A549 treated with CORT108297 at 1 μM for 4 hours (cell line): ENCODE results near the gene ARVCF. TPM values are rescaled to one million over a fixed set of nuclear protein-coding genes. Genes with fewer than 3 reads are reported as not detected.

Experiments used
- total RNA-seq: library from RNA; stranded (reverse); fragments of 200-300 nt; extraction: Qiagen RNA extraction; gene quantifications from 5 replicates; pipeline ENCODE4 v1.2.3, GENCODE V29; 2022

Gene ARVCF, protein sequence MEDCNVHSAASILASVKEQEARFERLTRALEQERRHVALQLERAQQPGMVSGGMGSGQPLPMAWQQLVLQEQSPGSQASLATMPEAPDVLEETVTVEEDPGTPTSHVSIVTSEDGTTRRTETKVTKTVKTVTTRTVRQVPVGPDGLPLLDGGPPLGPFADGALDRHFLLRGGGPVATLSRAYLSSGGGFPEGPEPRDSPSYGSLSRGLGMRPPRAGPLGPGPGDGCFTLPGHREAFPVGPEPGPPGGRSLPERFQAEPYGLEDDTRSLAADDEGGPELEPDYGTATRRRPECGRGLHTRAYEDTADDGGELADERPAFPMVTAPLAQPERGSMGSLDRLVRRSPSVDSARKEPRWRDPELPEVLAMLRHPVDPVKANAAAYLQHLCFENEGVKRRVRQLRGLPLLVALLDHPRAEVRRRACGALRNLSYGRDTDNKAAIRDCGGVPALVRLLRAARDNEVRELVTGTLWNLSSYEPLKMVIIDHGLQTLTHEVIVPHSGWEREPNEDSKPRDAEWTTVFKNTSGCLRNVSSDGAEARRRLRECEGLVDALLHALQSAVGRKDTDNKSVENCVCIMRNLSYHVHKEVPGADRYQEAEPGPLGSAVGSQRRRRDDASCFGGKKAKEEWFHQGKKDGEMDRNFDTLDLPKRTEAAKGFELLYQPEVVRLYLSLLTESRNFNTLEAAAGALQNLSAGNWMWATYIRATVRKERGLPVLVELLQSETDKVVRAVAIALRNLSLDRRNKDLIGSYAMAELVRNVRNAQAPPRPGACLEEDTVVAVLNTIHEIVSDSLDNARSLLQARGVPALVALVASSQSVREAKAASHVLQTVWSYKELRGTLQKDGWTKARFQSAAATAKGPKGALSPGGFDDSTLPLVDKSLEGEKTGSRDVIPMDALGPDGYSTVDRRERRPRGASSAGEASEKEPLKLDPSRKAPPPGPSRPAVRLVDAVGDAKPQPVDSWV
- 2.2 to 3.2 TPM (median 2.7 TPM) in 5 replicates for total RNA-seq

DNA sequence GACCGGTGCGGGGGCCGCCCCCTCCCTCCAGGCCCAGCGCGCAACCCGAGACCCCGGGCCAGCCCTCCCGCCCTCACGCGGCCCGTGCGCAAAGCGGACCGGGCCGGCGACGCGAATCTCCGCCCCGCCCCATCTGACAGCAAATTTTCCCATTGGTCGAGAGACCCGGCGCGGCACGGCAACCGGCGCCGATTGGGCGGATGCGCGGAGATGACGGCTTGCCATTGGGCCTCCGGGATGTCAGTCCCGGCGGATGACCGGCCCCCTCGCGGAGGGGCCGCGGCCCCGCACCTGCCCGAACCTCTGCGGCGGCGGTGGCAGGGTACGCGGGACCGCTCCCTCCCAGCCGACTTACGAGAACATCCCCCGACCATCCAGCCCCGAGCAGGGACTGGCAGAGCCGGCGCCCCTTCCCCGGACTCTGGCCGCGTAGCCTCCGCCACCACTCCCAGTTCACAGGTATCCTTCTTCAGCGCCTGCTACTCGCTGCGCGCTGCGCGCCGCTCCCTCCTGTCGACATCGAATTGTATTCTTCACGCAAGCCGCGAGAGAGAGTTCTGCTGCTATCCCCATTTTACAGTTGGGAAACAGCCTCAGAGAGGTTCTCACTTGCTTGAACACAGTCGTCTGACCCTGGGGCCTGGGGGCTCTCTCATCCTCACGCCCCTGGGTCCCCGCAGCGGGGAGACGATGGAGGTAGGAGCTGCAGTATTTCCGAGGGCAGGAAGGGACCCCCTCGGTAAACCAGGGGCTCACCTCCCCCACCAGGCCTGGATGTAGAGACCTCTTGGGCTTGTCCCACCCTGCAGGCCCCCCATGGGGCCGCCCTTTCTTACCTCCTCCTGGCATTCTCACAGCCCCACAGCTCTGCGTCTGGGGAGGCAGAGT, at the start of gene ARVCF:
Gene ARVCF (minus strand): TSS at position 90 of the 888 bp plus-strand sequence. CDS start 26,029 bp downstream, outside the sequence.

DNA sequence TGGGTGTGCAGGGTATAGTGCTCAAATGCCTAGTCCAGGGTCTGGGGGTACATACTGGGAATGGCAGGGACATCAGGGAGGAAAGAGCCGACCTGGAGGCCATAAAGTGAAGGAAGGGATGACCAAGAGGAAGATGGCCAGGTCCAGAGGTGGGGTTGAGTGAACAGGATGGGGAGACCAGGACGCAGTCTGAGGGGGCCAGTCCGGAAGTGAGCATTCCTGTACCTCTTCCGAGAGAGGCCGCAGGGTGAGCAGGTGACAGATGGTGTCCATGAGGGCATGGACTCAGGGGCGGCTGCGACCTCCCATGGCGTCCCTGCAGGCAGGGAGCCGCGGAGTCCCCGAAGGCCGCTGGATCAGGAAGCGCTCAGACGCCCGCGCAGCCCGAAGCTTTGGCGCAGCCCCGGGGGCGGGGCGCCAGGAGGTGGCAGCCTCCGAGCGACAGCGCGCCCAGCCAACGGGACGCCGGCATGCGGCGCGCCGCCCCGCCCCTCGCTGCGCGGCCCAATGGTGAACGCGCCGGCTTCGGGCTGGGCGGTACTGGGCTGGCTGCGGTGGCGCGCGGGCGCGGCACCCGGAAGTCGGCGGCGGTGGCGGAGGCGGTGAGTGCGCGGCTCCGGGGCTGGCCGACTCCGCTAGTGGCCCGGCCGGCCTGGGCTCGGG, 4.0 kb upstream of the ARVCF start, which contains the start of gene TANGO2:
Gene TANGO2 (plus strand): TSS at position 578 of the 663 bp plus-strand sequence. CDS start 15,689 bp downstream, outside the sequence.

DNA sequence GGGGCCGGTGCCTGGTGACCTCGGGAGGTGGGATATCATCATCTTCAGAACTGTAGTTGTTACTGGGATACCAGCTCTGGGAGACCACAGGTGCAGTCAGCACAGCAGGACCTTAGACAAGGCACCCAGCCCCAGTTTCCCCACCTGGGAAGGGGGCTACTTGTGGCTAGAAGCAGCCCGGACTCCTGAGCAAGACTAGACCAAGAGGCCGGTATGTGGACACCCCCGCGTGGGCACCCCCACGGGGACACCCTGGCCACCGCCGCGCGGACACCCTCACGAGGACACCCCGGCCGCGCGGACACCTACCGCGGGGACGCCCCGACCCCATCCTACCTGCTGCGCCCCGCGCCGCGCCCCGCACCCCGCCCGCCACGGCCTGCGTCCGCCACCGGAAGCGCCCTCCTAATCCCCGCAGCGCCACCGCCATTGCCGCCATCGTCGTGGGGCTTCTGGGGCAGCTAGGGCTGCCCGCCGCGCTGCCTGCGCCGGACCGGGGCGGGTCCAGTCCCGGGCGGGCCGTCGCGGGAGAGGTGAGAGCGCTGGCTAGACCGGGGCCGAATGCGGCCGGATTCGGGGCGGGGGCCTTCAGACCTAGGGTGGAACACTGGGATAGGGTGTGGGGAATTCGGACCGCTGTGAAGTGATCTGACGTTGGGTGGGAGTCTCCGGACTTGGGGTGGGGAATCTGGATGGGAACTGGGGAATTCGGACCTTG, 75.1 kb downstream of the ARVCF start, which contains the start of the genes COMT and TXNRD2:
Gene COMT (plus strand): TSS at position 408 of the 718 bp plus-strand sequence. CDS start 20,755 bp downstream, outside the sequence.
Gene TXNRD2 (minus strand): TSS at position 454 of the 718 bp plus-strand sequence. CDS start 15 bp downstream, at position 439.

Other genes starting within 250 kb of the ARVCF start
- gene GNB1L, start 161.9 kb downstream of the ARVCF start, total RNA-seq: 14.8 to 20.8 TPM (median 18.0 TPM) in 5 replicates
- gene RTL10, start 161.9 kb downstream of the ARVCF start, total RNA-seq: 5.4 to 8.8 TPM (median 8.2 TPM) in 5 replicates
- gene COMT, start 75.1 kb downstream of the ARVCF start, total RNA-seq: 129 to 173 TPM (median 170 TPM) in 5 replicates
- gene TXNRD2, start 75.0 kb downstream of the ARVCF start, total RNA-seq: 31.7 to 43.9 TPM (median 37.4 TPM) in 5 replicates
- 11.9 to 15.7 TPM (median 15.6 TPM) in 5 replicates for gene TANGO2, start 4.3 kb upstream of the ARVCF start, total RNA-seq
- gene DGCR8, start 63.4 kb upstream of the ARVCF start, total RNA-seq: 19.1 to 22.7 TPM (median 21.1 TPM) in 5 replicates
- 269 to 300 TPM (median 289 TPM) in 5 replicates for gene RANBP1, start 99.3 kb upstream of the ARVCF start, total RNA-seq
- 14.6 to 31.5 TPM (median 29.4 TPM) in 5 replicates for gene TRMT2A, start 100.4 kb upstream of the ARVCF start, total RNA-seq
- gene ZDHHC8, start 115.0 kb upstream of the ARVCF start, total RNA-seq: 20.5 to 40.3 TPM (median 35.9 TPM) in 5 replicates
- not detected in 5 replicates for gene CCDC188, start 134.2 kb upstream of the ARVCF start, total RNA-seq